ENCODE results near the gene ABCA5. TPM values are rescaled to one million over a fixed set of nuclear protein-coding genes. Genes with fewer than 3 reads are reported as not detected.
A peak's percentile ranks its signal among the peaks of the same experiment; 100 is the strongest.

Gene ABCA5, protein sequence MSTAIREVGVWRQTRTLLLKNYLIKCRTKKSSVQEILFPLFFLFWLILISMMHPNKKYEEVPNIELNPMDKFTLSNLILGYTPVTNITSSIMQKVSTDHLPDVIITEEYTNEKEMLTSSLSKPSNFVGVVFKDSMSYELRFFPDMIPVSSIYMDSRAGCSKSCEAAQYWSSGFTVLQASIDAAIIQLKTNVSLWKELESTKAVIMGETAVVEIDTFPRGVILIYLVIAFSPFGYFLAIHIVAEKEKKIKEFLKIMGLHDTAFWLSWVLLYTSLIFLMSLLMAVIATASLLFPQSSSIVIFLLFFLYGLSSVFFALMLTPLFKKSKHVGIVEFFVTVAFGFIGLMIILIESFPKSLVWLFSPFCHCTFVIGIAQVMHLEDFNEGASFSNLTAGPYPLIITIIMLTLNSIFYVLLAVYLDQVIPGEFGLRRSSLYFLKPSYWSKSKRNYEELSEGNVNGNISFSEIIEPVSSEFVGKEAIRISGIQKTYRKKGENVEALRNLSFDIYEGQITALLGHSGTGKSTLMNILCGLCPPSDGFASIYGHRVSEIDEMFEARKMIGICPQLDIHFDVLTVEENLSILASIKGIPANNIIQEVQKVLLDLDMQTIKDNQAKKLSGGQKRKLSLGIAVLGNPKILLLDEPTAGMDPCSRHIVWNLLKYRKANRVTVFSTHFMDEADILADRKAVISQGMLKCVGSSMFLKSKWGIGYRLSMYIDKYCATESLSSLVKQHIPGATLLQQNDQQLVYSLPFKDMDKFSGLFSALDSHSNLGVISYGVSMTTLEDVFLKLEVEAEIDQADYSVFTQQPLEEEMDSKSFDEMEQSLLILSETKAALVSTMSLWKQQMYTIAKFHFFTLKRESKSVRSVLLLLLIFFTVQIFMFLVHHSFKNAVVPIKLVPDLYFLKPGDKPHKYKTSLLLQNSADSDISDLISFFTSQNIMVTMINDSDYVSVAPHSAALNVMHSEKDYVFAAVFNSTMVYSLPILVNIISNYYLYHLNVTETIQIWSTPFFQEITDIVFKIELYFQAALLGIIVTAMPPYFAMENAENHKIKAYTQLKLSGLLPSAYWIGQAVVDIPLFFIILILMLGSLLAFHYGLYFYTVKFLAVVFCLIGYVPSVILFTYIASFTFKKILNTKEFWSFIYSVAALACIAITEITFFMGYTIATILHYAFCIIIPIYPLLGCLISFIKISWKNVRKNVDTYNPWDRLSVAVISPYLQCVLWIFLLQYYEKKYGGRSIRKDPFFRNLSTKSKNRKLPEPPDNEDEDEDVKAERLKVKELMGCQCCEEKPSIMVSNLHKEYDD (N-terminal part only)
- 10 to 100 TPM; 17.1 to 77.9 TPM for total RNA-seq

DNA sequence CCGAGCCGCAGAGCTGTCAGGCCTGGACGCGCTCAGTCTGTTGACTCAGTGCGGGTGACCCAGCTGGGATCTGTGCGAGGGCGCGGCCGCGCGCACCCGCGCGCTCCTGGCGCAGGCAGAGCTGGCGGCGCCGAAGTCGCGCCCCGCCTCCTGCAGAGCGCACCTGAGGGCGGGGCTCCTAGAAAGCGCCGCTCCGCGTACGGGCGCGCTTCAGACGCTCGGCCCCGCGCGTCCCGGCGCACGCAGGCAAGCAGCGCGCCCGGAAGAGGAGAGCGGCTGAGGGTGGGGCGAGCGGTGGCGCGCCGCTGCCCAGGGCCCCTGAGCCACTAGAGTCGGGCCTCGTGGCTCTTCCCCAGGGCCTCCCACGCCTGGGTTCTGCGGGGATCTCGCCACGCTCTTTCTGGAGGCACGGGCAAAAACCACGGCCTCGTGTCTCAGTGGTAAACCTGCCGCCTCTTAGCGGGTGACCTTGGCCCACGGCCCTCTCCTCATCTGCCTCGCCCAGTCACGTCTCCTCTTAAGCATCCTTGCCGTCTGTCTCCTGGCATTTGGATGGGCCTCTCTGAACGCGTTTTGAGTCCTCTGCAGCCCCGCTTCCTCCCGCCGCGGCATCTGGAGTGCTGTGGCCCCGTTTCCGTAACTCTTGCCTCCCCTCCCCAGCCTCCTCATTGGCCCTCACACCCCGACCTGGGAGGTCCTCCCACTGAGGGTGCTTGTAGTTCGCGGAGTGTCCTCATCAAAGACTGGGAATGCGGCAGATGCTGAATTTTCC, at the start of gene ABCA5:
ABCA5 (minus strand) TSS at position 74 of the 772 bp plus-strand sequence. CDS start 12,718 bp downstream, outside the sequence.
- Mint-ChIP-seq H3K27ac (peak within 1 kb of the TSS; percentile 85), H3K4me3 (peak within 1 kb of the TSS; percentile 86), H3K27me3 (peaks cover 4% of the 10 kb centered on the region), H3K9me3 (no peaks in the 10 kb centered on the region), H3K4me1 (peaks cover 28% of the 10 kb centered on the region), H3K36me3 (ENCODE audit: low read depth) (peaks cover 27% of the 10 kb centered on the region)
- peak; percentile 95 for ATAC-seq (replicated peaks)

DNA sequence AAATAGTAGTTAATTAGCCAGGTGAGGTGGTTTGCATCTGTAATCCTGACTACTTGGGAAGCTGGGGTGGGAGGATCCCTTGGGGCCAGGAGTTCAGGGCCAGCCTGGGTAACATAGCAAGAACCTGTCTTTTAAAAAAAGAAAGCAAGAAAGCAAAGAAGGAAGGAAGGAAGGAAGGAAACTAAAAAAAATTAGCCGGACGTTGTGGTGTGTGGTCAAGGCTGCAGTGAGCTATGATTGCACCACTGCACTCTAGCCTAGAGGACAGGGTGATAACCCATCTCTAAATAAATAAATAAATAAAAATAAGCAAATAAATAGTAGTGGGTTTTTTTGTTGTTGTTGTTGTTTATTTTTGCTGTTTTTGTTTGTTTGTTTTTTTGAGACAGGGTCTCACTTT, 48.3 kb upstream of the ABCA5 start:
- no peaks in the 10 kb centered on the region for H3K27me3 Mint-ChIP-seq
- no peak overlapping the region for H3K27ac Mint-ChIP-seq
- H3K36me3 Mint-ChIP-seq (ENCODE audit: low read depth), result no peaks in the 10 kb centered on the region
- H3K4me3 Mint-ChIP-seq, result no peak overlapping the region
- ATAC-seq (replicated peaks), result no peak
- H3K4me1 Mint-ChIP-seq, result no peaks in the 10 kb centered on the region
- no peaks in the 10 kb centered on the region for H3K9me3 Mint-ChIP-seq

DNA sequence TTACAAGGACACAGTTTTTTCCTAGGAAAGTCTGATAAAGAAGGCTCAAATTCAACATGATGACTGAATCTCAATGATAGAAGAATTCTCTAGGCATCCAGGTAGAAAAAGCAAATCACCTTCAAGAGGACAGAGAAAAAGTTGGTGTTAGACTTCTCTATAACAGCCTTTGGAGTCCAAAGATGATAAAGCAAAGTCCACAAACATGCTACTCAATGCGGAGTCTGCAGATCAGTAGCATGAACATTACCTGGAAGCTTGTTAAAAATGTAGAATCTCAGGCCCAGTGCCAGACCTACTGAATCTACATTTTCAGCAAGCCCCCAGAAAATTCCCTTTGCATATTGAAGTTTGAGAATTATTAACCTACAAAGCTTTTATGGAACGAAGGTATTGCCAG, 46.1 kb upstream of the ABCA5 start:
- no peak for ATAC-seq (replicated peaks)
- no peaks in the 10 kb centered on the region for H3K36me3 Mint-ChIP-seq (ENCODE audit: low read depth)
- H3K9me3 Mint-ChIP-seq, result no peaks in the 10 kb centered on the region
- no peak overlapping the region for H3K27ac Mint-ChIP-seq
- no peaks in the 10 kb centered on the region for H3K4me1 Mint-ChIP-seq
- H3K4me3 Mint-ChIP-seq, result no peak overlapping the region
- H3K27me3 Mint-ChIP-seq, result peaks cover 12% of the 10 kb centered on the region

DNA sequence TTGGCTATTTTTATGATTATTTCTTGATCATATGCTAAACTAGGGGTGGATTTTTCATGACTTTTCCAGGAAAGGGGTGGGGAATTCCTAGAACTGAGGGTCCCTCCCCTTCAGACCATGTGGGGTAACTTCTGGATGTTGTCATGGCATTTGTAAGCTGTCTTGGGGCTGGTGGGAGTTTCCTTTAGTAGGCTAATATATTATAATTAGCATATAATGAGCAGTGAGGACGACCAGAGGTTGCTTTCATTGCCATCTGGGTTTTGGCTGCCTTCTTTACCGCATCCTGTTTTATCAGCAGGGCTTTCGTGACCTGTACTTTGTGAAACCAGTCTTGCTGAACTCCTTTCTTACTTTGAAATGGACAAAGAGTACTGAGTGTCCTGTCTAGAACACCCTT, 40.4 kb upstream of the ABCA5 start:
- Mint-ChIP-seq H3K4me1 (no peaks in the 10 kb centered on the region), H3K27ac (no peak overlapping the region), H3K4me3 (no peak overlapping the region), H3K27me3 (peaks cover 12% of the 10 kb centered on the region), H3K9me3 (no peaks in the 10 kb centered on the region), H3K36me3 (ENCODE audit: low read depth) (no peaks in the 10 kb centered on the region)
- no peak for ATAC-seq (replicated peaks)

DNA sequence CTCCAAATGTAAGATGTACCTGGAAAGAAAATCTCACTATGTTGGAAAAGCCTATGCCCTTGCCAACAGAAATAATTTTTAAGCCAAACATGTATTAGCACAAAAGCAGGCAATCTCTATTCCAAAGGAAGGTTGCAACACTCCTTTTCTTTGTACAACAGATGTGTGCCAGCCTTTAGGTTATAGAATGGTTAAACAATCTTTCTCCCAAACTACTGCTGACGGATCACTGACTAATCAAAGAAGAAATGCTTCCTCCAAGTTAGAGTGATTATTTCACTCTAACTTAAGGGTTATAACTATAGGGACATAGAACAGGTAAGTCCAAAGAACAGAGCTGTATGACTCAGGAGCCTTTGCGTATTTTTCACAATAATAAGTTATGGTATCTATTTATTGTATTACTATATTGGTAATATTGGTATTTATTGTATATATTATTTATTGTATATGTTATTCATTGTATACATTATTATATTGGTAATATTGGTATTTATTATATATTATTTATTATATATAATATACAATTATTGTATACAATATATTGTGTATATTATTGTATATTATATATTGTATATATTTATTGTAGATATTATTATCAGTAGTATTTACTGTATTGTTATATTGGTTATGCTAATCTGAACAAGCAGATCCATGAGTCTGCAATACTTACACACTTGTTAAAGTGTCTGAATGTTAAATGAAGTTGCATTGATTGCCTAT, 36.7 kb upstream of the ABCA5 start:
- peaks cover 5% of the 10 kb centered on the region for H3K27me3 Mint-ChIP-seq
- no peak for ATAC-seq (replicated peaks)
- H3K27ac Mint-ChIP-seq, result no peak overlapping the region
- H3K4me3 Mint-ChIP-seq, result no peak overlapping the region
- H3K36me3 Mint-ChIP-seq (ENCODE audit: low read depth), result no peaks in the 10 kb centered on the region
- no peaks in the 10 kb centered on the region for H3K4me1 Mint-ChIP-seq
- no peaks in the 10 kb centered on the region for H3K9me3 Mint-ChIP-seq

DNA sequence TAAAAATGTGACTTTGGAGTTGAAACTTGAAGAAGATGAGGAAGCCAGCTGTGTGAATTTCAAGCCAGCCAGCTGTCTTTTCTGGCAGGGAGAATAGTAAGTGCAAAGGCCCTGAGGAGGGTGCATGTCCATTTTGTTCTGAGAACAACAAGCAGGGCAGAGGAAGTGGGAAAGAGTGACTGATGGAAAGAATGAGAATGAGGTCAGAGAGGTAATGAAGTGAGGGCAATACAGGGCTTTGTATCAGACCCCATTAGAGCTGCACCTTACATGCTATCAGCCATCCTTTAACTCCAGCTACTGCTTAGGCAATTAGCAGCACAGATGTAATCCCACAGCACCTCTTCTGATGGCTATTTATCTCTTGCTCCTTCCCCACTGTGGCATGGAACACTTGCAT, 34.2 kb upstream of the ABCA5 start:
- ATAC-seq (replicated peaks), result no peak
- no peak overlapping the region for H3K27ac Mint-ChIP-seq

DNA sequence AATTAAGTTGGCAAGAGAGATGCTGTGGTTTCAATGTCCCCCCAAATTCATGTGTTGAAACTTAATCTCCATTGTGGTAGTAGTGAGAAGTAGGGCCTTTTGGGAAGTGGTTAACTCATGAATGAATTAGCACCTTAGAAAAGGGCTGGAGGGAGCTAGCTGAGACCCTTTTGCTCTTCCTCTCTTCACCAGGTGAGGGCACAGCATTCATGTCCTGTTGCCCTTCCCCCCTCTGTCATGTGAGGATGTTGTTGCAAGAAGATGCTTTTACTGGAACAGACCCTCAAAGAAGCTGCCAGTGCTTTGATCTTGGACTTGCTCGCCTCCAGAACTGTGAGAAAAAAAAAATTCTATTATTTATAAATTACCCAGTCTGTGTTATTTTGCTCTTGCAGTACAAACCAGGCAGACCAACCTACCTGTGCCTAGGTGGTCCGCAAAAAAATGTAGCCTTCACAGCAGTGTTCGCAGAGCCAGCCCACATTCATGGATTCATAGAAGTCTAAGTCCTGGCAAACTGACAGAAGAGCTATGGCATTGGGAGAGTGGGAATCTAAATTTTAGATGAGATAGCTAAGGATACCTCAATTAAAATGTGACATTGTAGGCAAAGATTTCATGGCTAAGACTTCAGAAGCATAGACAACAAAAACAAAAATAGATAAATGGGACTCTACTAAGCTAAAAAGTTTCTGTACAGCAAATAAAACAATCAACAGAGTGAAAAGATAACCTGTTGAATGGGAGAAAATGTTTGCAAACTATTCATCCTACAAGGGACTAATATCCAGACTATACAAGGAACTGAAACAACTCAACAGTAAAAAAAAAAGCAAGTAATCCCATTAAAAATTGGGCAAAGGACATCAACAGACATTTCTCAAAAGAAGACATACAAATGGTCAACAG, 32.0 kb upstream of the ABCA5 start:
- H3K36me3 Mint-ChIP-seq (ENCODE audit: low read depth), result no peaks in the 10 kb centered on the region

More for the DNA sequence above, 34.2 kb upstream of the ABCA5 start:
- Mint-ChIP-seq H3K4me3 (no peak overlapping the region), H3K4me1 (no peaks in the 10 kb centered on the region), H3K27me3 (no peaks in the 10 kb centered on the region), H3K36me3 (ENCODE audit: low read depth) (no peaks in the 10 kb centered on the region), H3K9me3 (no peaks in the 10 kb centered on the region)

DNA sequence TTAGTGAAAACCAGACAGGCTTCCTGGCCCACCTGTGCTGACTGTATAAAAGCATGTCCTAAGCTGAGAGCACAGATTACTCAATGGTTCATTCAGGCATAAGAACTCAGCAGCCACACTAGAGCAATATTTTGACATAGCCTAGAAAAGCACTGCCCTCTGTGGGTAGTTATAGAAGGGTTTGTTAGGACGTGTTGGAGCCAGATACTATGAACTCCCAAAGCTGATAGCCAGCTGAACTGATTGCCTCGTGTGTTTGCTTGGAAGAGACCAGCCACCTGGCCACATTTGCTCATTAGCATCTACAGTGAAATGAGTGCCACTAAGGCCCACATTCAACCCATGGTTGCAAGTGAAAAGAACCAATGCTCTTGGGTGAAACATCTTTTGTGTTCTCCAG, 30.8 kb upstream of the ABCA5 start:
- no peaks in the 10 kb centered on the region for H3K4me1 Mint-ChIP-seq
- H3K27ac Mint-ChIP-seq, result no peak overlapping the region
- peaks cover 8% of the 10 kb centered on the region for H3K27me3 Mint-ChIP-seq
- H3K36me3 Mint-ChIP-seq (ENCODE audit: low read depth), result no peaks in the 10 kb centered on the region
- ATAC-seq (replicated peaks), result no peak
- no peaks in the 10 kb centered on the region for H3K9me3 Mint-ChIP-seq
- no peak overlapping the region for H3K4me3 Mint-ChIP-seq

More for the DNA sequence above, 32.0 kb upstream of the ABCA5 start:
- H3K4me3 Mint-ChIP-seq, result no peak overlapping the region
- H3K27ac Mint-ChIP-seq, result no peak overlapping the region
- no peaks in the 10 kb centered on the region for H3K4me1 Mint-ChIP-seq
- H3K27me3 Mint-ChIP-seq, result peaks cover 4% of the 10 kb centered on the region
- H3K9me3 Mint-ChIP-seq, result no peaks in the 10 kb centered on the region
- no peak for ATAC-seq (replicated peaks)

DNA sequence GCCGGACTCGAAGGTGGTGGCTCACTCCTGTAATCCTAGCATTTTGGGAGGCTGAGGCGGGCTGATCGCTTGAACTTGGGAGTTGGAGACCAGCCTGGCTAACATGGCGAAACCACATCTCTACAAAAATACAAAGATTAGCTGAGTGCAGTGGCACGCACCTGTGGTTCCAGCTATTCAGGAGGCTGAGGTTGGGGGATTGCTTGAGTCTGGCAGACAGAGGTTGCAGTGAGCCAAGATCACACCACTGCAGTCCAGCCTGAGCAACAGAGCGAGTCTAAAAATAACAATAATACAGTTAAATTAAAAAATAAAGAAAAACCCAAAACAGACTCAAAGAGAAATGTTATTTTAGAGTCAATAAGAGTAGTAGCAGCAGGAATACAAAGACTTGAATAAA, 29.7 kb upstream of the ABCA5 start:
- Mint-ChIP-seq H3K27ac (no peak overlapping the region), H3K4me3 (no peak overlapping the region), H3K36me3 (ENCODE audit: low read depth) (no peaks in the 10 kb centered on the region), H3K27me3 (peaks cover 8% of the 10 kb centered on the region), H3K4me1 (no peaks in the 10 kb centered on the region), H3K9me3 (no peaks in the 10 kb centered on the region)
- ATAC-seq (replicated peaks), result no peak

DNA sequence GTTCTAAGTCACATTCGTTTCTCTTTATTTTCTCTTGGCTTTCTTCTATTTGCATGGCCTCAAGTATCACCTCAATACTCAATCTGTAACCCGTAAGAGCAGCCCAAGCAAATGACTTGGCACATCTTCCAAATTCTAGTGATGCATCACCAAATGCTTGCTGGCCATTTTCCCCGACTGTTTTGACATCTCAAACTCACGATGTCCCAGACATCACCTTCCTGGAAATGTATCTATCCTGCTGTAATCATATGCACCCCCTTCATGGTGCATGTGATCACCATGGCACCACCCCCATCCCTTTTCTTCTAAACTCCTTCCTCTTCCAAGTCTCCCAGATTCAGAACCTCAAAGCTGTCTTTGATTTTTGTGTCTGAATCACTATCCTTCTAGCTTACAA, 24.0 kb upstream of the ABCA5 start:
- H3K27ac Mint-ChIP-seq, result no peak overlapping the region
- ATAC-seq (replicated peaks), result no peak
- H3K36me3 Mint-ChIP-seq (ENCODE audit: low read depth), result no peaks in the 10 kb centered on the region
- H3K4me3 Mint-ChIP-seq, result no peak overlapping the region
- no peaks in the 10 kb centered on the region for H3K9me3 Mint-ChIP-seq
- H3K4me1 Mint-ChIP-seq, result no peaks in the 10 kb centered on the region
- peaks cover 8% of the 10 kb centered on the region for H3K27me3 Mint-ChIP-seq

DNA sequence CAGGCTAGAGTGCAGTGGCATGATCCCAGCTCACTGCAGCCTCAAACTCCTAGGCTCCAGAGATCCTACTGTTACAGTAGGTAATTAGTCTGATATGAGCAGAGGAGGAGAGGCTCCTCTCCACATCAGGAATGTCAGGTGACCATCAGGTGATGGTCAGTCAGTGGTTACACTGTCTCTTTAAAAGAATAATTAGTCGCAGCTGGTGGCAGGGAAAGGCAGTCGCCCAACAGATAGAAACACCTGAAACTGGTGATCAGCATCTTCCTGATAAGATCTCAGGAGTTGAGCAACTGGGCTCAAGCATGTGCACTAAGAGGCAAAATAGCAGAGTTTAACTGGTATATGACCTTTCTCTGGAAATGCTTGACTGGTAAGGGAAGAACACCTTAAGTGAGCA, 21.5 kb upstream of the ABCA5 start:
- no peak for ATAC-seq (replicated peaks)
- Mint-ChIP-seq H3K9me3 (no peaks in the 10 kb centered on the region), H3K27ac (no peak overlapping the region), H3K36me3 (ENCODE audit: low read depth) (no peaks in the 10 kb centered on the region), H3K4me1 (no peaks in the 10 kb centered on the region), H3K27me3 (peaks cover 7% of the 10 kb centered on the region), H3K4me3 (no peak overlapping the region)

DNA sequence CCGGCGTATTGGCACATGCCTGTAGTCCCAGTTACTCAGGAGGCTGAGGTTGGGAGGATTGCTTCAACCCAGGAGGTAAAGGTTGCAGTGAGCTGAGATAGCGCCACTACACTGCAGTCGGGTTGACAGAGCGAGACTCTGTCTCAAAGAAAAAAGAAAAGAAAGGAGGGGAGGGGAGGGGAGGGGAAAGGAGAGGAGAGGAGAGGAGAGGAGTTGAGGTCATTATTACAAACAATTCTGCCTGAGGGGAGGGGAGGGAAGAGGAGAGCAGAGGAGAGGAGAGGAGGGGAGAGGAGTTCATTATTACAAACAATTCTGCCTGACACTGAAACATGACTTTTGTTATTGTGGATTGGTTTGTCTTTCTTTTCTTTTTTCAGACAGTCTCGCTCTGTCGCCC, 19.8 kb upstream of the ABCA5 start:
- H3K36me3 Mint-ChIP-seq (ENCODE audit: low read depth), result no peaks in the 10 kb centered on the region
- no peak for ATAC-seq (replicated peaks)
- peaks cover 10% of the 10 kb centered on the region for H3K27me3 Mint-ChIP-seq
- H3K9me3 Mint-ChIP-seq, result no peaks in the 10 kb centered on the region
- no peaks in the 10 kb centered on the region for H3K4me1 Mint-ChIP-seq
- no peak overlapping the region for H3K4me3 Mint-ChIP-seq
- no peak overlapping the region for H3K27ac Mint-ChIP-seq

Measured in activated T-helper 17 cell treated with anti-CD3 and anti-CD28 coated beads, Interleukin-2, amount 50 U/mL, for 72 hours (primary cell).